HG03175 (cell line): ENCODE measurements around the gene GNLY.

ENCODE experiments used
- ATAC-seq: cut with Tn5 transposase; IDR thresholded peaks from one replicate; pipeline ENCODE4 v1.9.1; 2021; ENCODE audit warnings: mild to moderate bottlenecking, moderate library complexity; ENCODE audit not compliant: unreplicated experiment

Gene GNLY

GRCh38 chr2:85723707-85724360 is 29.7 kb downstream of the GNLY start:
- no peak for ATAC-seq

DNA sequence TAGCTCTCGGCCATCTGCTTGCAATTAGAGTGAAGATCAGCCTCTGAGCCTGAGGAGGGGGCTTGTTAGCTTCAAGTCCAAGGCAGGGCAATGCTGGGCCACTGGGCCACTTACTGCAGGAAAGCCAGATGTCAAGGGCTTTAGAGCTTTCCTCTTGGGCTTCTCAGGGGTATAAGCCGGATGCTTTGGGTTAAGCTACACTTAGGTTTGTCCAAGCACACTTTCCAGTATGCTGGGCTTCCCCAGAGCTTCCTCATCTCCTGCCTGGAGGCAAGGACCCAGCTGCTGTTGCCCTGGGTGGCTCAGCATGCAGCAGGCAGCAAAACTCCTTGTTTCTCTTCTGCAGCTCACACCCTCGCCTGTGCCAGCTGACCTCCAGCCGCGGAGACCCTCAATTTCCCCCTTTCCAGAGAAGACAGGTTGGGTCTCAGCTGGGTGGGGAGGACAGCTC is 30.6 kb downstream of the GNLY start:
- ATAC-seq: no peak

- ATAC-seq: no peak
Observed at GRCh38 chr2:85725451-85725850, 31.3 kb downstream of the GNLY start.

GRCh38 chr2:85727798-85728197 is 33.6 kb downstream of the GNLY start:
- no peak for ATAC-seq

- no peak for ATAC-seq
Observed at GRCh38 chr2:85728342-85728741, 34.2 kb downstream of the GNLY start.

DNA sequence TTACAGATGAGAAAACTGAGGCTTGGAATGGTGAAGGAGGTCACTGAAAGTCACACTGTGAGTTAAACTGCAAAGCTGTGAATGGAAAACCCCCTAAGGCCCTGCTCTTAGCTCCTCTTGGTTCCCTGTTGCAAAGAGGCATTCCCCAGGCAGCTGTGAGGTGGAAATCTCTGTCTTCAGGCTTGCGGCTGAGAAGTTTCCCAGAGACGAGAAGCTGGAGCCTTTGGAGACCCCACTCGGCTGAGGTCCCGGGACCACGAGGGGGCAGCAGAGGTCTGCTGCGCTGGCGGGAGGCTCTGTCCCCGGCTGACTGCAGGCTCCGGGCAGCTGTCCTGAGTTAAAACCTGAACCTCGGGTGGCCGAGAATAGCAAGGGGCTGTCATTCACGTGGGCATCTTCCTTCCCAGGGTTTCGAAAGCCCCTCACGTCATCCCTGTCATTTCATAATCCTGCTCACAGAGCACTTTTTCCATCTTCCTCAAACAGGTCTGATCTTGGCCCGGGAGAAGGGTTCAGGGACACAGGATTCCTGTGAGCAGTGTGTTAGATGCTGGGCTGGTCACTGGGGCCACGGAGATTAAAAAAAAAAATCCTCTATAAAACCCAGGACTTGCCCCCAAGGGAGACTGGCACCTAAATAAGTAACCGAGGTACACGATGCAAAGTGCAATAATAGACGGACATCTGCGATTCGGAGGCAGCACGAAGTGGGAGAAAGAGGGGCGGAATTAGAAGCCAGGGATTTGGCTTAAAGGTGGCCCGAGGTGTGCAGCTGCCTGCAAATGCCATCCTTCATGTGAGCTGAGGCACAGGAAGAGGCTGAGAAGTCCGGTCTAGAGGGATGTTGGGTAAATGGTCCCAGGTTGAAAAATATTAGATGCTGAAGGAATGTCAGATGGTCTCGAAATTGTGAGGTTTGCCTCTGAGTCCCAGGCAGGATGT is 35.0 kb downstream of the GNLY start:
- ATAC-seq: peak; percentile 70

DNA sequence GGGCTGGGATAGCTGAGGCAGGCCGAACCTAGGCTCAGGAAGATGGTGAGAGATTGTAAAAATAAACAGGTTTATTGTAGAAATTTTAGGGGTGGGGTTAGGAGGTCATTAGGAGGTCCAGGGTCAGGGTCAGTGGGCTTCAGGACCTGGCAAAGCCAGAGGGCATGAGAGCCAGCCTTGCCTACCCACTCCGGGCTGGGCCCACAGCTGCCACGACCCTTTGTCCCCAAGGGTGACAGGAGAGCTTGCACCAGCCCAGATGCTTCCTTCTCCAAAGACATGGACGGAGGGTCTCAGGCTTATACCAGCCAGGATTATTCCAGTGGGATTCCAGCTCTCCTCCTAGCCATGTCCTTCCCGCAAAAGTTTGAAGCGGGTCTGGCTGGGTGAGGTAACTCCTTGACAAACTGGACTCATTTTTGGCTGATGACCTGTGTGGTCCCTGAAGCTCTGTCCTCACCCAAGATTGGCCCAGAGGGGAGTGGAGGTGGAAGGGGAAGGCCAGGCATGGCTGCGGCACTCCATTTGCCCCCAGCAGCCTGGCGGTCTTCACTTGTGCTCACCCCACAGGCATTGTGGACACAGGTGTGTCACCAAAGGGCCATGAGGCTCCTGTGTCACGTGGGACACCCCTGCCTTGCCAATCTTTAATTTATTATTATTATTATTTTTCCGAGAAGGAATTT is 35.8 kb downstream of the GNLY start:
- ATAC-seq: no peak

GRCh38 chr2:85730686-85731230 is 36.6 kb downstream of the GNLY start:
- no peak for ATAC-seq

GRCh38 chr2:85731606-85732005 is 37.4 kb downstream of the GNLY start:
- no peak for ATAC-seq

GRCh38 chr2:85732467-85733120 is 38.4 kb downstream of the GNLY start:
- no peak for ATAC-seq

DNA sequence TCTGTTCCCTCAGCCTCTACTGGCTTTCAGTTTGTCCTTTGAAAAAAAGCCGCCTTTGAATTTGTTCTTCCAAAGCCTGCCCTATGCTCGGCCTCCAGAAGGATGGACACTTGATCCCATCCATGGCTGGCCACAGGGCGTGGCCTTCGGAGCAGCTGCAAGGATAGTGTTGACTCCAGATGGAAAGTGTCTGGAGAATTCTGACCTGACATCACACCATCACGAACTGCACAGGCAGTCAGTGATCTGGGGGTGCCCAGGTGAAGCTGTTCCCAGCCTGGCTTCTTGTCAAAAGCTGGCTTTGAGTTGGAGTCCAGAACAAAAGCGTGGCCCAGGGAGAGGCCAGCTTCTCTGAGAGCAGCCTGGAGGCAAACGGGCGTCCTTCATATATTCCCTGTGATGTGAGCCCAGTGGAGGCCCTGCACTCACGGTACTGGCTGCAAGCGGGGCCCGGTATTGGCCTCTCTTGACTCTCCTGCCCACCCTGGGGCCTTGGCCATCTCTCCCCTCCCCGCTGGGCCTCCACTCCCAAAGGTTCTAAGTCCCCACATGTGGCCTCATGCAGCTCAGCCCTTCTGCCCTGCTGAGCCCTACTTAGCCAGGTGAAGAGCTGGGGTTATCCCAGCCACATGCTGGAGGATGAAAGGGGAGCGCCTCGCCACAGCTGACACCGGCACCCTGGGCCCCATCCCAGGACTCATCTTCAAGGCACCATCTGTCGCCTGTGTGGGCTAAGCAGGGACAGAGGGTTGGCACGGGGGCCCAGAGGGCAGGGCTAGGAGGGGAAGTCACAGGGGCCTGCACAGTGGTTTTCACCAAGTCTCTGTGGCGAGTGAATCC is 39.2 kb downstream of the GNLY start:
- no peak for ATAC-seq

- no peak for ATAC-seq
Observed at GRCh38 chr2:85734015-85734414, 39.9 kb downstream of the GNLY start.

DNA sequence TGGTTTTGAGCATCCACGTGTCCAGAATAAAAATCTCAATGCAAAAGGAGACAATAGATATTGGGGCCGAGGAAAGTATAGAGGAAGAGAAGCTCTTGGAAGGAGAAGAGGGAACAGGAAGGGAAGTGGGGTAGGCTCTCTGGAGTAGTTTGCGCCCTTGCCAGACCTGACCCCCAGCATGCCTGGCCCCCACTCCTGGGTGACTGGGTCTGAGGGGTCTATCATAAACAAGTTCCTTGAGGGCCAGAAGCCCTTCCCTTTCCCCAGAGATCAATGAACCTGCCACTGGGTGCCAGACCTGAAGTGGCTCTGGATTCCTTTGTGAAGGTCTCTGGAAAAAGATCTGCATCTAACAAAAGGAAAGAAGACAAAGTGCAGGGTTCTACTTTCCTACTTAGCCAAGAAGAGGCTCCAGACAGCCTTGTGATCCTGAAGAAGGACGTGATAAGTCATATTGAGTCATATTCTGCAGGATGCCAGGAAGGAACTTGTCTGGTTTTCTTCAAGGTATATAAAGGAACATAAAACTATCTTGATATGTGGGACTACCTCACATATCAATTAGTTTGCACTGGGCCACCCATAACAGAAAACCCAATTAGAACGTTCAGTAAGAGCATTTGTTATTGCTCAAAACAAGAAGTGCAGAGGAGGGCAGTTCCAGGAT is 40.9 kb downstream of the GNLY start:
- ATAC-seq: no peak

DNA sequence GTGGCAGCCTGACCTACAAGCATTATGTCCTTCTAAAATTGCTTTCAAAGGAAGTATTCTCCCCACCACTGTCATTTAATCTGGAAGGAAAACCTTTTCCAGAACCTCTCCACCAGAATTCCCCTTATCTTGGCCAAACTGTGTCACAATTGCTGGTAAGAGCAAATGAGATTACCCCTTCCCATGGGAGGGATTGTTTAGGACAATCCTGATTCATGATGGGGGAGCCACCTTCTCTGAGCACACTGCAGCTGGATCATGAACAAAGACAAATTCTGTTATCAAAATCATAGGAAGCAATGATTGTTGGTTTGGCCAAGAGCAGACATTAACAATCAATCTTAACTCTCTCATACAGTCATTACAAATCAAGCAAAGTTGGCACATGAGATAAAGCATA is 41.5 kb downstream of the GNLY start:
- no peak for ATAC-seq

DNA sequence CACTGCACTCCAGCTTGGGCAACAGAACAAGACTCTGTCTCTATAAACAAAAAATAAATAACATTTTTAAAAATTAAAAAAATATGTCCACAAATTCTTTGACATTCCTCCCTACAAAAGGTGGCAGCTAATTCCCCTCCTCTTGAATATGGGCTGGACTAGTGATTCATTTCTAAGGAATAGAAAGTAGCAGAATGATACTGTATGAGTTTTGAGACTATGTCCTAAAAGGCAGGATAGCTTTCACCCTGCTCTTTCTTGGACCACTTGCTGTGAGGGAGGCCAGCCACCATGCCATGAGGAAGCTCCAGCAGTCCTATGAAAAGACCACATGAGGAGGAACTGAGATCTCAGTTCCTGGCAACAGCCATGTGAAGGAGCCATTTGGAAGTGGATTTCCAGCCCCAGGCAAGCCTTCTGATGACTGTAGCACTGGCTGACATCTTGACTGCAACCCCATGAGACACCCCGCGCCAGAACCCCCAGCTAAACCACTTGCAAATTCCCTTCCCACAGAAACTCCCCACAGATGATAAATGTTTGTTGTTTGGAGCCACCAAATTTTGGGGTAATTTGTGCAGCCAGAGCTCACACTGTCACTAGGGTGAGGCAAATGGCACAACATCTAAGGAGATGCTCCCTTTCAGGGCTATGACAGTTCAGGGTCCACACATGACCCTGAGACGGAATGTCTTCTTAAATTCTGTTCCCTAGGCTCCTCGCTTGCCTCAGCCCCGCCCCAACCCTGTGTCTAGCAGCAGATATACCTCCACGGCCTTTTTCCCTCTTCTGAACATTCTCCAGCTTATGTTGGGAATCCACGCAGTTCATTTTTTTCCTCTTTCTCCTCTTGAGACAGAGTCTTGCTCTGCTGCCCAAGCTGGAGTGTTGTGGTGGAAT is 42.5 kb downstream of the GNLY start:
- ATAC-seq: no peak

DNA sequence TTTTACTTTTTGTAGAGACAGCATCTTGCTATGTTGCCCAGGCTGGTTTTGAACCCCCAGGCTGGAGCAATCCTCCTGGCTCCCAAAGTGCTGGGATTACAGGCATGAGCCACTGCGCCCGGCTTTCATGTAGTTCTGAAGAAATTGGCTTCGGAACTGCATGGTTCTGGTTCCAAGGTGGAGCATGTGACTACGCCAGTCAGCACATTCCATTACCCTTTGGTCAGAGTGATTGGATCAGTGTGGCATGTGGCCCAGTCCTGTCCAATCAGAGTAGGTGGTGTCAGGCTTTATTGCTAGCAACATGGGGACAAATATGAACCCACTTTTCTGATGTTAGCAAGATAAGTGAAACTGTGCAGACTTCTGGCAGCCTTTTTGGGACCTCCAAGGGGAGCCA is 43.3 kb downstream of the GNLY start:
- no peak for ATAC-seq

DNA sequence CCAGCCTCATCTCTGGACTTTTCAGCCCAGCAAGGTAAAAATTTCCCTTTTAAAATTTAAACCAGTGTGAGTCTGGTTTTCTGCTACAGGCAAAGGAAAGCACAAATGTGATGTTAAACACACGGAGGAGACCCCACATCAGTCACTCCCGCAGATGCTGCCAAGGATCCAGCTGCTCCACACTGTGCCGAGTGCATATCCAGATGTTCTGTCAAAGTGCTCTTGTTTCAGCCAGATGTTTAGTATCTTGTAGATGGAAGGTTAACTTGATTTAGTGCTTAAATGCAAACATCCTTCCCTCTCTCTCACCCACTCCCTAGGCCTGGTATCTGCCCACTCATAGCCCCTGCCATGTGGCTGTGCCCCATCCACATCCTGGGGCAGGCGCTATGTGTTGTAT is 43.8 kb downstream of the GNLY start:
- ATAC-seq: no peak

GRCh38 chr2:85740193-85740592 is 46.0 kb downstream of the GNLY start:
- no peak for ATAC-seq
